Activated T-helper 17 cell treated with anti-CD3 and anti-CD28 coated beads, Interleukin-2, amount 50 U/mL, for 72 hours (primary cell): ENCODE results near the gene IQCE. TPM values are rescaled to one million over a fixed set of nuclear protein-coding genes. Genes with fewer than 3 reads are reported as not detected.
A peak's percentile ranks its signal among the peaks of the same experiment; 100 is the strongest.

ENCODE experiments used
- ATAC-seq: fragments of 150-1000 bp; cut with Tn5 transposase; replicated peaks from 2 replicates; pipeline ENCODE4 v1.10.0; 2021; ENCODE audit warnings: mild to moderate bottlenecking, moderate library complexity
- H3K27ac Mint-ChIP-seq: one replicate; pipeline ENCODE4 v1.8.0; 2022; ENCODE audit warnings: mixed read lengths
- H3K27me3 Mint-ChIP-seq: one replicate; pipeline ENCODE4 v1.8.0; 2022; ENCODE audit warnings: mixed read lengths
- H3K36me3 Mint-ChIP-seq: one replicate; pipeline ENCODE4 v1.8.0; 2022; ENCODE audit warnings: low read depth, mild to moderate bottlenecking, mixed read lengths
- H3K4me1 Mint-ChIP-seq: one replicate; pipeline ENCODE4 v1.8.0; 2022; ENCODE audit warnings: mixed read lengths
- H3K4me3 Mint-ChIP-seq: one replicate; pipeline ENCODE4 v1.8.0; 2022; ENCODE audit warnings: mild to moderate bottlenecking, mixed read lengths
- H3K9me3 Mint-ChIP-seq: one replicate; pipeline ENCODE4 v1.8.0; 2022; ENCODE audit warnings: mixed read lengths
- total RNA-seq, 2 donors: library from RNA; stranded (reverse); gene quantifications; one replicate each; pipeline ENCODE4 v1.2.3, GENCODE V29; 2022

IQCE gene, protein sequence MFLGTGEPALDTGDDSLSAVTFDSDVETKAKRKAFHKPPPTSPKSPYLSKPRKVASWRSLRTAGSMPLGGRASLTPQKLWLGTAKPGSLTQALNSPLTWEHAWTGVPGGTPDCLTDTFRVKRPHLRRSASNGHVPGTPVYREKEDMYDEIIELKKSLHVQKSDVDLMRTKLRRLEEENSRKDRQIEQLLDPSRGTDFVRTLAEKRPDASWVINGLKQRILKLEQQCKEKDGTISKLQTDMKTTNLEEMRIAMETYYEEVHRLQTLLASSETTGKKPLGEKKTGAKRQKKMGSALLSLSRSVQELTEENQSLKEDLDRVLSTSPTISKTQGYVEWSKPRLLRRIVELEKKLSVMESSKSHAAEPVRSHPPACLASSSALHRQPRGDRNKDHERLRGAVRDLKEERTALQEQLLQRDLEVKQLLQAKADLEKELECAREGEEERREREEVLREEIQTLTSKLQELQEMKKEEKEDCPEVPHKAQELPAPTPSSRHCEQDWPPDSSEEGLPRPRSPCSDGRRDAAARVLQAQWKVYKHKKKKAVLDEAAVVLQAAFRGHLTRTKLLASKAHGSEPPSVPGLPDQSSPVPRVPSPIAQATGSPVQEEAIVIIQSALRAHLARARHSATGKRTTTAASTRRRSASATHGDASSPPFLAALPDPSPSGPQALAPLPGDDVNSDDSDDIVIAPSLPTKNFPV
- total RNA-seq = 10 to 100 TPM; 11.2 to 15.3 TPM

DNA sequence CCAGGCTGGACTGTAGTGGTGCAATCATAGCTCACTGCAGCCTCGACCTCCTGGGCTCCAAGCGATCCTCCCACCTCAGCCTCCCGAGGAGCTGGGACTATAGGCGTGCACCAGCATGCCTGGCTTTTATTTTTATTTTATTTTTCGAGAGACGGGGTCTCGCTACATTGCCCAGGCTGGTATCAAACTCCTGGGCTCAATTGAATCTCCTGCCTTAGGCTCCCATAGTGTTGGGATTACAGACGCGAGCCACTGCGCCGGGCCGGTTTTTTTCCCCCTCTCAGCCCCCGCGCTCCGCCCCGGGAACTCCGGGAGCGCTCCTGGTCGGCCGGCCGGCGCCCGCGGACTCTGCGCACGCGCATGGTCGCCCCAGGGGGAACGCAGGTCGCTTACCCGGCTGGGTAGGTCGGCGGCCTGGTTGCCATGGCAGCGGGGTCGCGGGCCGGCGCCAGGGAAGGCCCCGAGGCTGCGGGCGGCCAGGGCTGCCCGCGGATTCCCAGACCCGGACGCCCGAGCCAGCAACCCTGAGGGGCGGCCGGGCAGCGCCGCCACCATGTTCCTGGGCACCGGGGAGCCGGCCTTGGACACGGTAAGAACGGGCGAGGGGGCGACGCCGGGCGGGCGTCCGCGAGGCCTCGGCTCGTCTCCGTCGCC lies at the start of gene IQCE:
TSS of gene IQCE (plus strand) at position 351 of the 654 bp plus-strand sequence. CDS start at position 554, 203 bp downstream.
- Mint-ChIP-seq H3K36me3 (peaks cover 10% of the 10 kb centered on the region), H3K27ac (peak within 1 kb of the TSS; percentile 17), H3K27me3 (no peaks in the 10 kb centered on the region), H3K4me3 (peak within 1 kb of the TSS; percentile 70), H3K9me3 (no peaks in the 10 kb centered on the region), H3K4me1 (peaks cover 5% of the 10 kb centered on the region)
- peak; percentile 40 for ATAC-seq

DNA sequence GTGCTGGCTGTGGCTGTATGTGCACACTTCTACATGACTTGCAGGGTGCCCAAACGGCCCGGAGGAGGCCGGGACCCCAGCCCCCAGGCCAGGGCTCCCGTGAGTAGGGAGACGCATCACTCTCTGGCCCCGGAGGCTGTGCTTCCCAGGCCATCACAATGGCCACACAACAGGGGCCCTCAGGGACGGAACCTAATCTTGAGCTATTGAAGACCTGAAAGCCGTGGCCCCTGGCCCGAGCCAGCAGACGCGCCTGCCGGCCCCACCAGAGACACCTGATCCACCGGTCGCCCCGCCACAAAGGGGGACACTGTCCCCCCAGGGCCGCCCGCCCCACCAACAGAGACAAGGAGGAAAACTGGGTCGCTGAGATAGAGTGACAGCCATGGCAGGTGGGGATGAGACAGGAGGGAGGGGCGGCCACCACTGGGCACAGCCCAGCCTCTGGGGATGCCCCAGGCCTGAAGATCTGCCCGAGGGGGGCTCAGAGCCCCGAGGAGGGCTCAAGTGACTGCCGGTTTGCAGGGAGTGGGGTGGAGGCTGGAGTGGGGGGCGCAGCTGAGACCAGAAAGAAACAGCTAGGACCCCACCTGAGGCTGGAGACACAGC lies 49.4 kb upstream of the IQCE start:
- no peaks in the 10 kb centered on the region for H3K9me3 Mint-ChIP-seq
- ATAC-seq = no peak
- peak overlapping the region; percentile 81 for H3K4me3 Mint-ChIP-seq
- no peaks in the 10 kb centered on the region for H3K36me3 Mint-ChIP-seq
- no peaks in the 10 kb centered on the region for H3K27me3 Mint-ChIP-seq
- H3K4me1 Mint-ChIP-seq = peaks cover 19% of the 10 kb centered on the region
- H3K27ac Mint-ChIP-seq = peak overlapping the region; percentile 73

DNA sequence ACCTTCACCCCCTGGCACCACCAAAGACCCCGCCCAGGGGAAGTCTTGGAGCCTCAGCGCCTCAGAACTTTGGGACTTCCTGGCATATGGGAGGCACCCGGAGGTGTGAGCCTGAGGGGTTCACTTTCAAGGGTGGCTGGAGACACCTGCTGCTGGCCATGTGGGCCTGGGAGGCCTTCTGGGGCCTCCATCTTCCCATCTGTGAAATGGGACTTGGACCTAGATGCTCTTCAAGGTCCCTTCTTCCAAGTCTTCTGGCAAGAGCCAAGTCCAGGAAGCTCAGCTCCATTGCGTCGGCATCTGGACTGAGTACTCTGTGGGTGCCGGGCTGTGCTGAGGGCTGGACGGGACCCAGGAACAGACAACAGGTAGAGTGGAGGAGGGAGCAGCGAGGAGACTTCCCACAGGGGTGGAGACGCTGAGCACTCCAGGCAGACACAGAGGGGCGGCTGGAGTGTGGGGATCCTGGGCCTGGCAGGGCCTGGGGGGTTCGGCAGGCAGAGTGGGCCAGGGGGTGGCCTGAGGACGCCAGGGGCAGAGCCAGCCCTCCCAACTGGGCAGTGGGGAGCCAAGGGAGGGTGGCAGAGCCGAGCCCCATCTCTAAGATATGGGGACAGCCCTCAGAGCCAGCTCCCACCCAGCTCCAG lies 48.5 kb upstream of the IQCE start:
- H3K9me3 Mint-ChIP-seq = no peaks in the 10 kb centered on the region
- no peaks in the 10 kb centered on the region for H3K36me3 Mint-ChIP-seq
- H3K4me1 Mint-ChIP-seq = peaks cover 19% of the 10 kb centered on the region
- no peak for ATAC-seq
- no peaks in the 10 kb centered on the region for H3K27me3 Mint-ChIP-seq
- H3K4me3 Mint-ChIP-seq = peak overlapping the region; percentile 81
- peak overlapping the region; percentile 54 for H3K27ac Mint-ChIP-seq

DNA sequence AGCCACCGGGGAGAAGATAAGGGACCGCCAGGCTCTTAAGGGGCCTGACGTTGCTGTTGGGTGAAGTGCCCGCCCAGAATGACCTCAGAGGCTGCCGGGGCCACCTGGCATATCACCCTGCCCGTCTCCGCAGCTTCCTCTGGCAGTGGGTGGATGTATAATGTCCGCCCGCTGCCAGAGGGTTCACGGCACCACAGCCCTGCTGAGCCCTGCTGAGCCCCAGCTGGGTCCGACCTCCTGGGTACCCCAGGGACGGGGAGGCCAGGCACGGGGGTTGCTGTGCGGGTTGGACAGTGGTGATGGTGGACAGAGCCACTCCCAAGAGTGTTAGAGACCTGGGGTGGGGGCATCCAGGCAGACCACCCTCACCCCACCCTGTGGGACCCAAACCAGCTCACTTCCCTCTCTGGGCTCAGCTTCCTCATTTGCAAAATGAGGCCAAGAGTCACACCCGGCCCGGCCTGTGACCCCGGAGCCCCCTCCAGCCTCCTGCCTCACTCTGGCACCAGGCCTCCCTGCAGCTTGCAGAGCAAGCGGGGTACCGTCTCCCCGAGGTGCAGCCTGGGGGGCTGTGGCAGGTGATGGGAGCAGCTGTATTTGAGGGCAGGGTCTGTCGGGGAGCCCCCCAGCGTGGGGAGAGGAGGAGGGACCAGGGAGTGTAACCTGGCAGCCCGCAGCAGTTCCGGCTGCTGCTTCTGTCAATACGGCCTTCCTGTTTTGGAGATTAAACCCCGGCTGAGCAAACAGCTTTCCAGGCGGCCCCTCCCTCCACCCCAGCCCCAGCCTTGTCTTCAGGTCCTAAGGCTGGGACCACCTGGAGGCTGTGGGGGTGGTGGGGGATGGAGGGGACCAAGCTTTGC lies 47.6 kb upstream of the IQCE start:
- Mint-ChIP-seq H3K27me3 (no peaks in the 10 kb centered on the region), H3K36me3 (no peaks in the 10 kb centered on the region), H3K4me1 (peaks cover 19% of the 10 kb centered on the region), H3K9me3 (no peaks in the 10 kb centered on the region), H3K27ac (peak overlapping the region; percentile 93), H3K4me3 (peak overlapping the region; percentile 81)
- ATAC-seq = peak; percentile 64

DNA sequence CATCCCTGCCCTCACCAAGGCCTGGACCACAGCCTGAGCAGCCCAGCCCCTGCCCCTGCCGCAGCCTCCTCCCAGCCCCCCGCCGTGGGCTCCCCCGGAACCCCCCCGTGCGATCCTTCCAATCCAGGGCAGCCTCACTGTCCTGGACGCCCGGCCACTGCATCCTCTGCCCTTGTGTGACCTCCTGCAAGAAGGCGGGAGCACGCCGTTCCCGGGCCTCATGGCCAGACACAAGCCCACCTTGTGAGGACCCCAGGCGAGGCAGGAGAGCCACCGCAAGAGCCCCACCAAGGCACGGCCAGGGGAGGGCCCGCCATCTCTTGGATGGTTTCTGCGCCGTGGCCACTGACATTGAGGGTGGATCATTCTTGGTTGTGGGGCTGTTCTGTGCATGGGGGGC lies 47.0 kb upstream of the IQCE start:
- no peak for ATAC-seq
- Mint-ChIP-seq H3K9me3 (no peaks in the 10 kb centered on the region), H3K27ac (peak overlapping the region; percentile 93), H3K4me3 (peak overlapping the region; percentile 81), H3K36me3 (no peaks in the 10 kb centered on the region), H3K27me3 (no peaks in the 10 kb centered on the region), H3K4me1 (peaks cover 19% of the 10 kb centered on the region)

DNA sequence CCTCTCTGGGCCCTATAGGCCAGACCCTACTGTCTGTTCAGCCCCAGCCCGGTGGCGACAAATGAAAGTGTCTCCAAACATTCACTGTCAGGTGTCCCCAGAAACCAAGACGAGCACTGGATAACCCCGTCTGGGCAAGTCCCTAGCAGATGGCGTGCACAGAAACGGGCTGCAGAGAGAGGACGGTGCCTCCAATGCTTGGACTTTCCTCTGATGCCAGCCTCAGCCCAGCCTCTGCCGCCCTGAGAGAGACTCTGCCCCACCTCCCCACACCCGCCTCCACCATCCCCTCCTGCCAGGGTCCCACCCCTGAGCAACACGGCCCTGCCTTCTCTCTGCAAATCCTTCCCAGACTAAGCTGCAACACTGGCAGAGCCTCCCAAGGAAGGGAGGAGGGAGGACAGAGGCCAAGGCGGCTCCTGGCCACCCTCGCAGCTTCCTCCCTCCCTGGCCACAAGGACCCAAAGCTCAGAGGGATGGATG lies 46.6 kb upstream of the IQCE start:
- no peak for ATAC-seq
- Mint-ChIP-seq H3K4me1 (peaks cover 19% of the 10 kb centered on the region), H3K27ac (peak overlapping the region; percentile 93), H3K4me3 (peak overlapping the region; percentile 81), H3K27me3 (no peaks in the 10 kb centered on the region), H3K36me3 (no peaks in the 10 kb centered on the region), H3K9me3 (no peaks in the 10 kb centered on the region)

DNA sequence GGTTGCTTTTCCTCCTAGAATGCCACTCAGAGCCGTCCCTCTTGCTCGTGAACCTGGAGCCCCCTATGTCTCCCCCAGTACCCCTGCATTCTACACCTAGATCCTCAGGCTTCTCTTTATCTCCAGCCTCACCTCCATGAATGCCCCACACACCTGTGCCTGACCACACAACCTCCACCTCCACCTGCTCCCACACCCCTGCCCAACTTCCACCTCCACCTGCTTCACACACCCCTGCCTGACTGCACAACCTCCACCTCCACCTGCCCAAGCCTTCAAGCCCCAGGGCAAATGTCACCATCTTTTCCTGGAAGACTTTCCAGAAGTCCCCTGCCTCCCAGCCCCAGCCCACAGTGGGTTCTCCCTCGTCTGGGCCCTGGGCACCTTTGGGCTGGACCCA lies 46.1 kb upstream of the IQCE start:
- Mint-ChIP-seq H3K27me3 (no peaks in the 10 kb centered on the region), H3K36me3 (no peaks in the 10 kb centered on the region), H3K9me3 (no peaks in the 10 kb centered on the region), H3K4me3 (peak overlapping the region; percentile 81), H3K4me1 (peaks cover 19% of the 10 kb centered on the region), H3K27ac (peak overlapping the region; percentile 93)
- ATAC-seq = no peak

DNA sequence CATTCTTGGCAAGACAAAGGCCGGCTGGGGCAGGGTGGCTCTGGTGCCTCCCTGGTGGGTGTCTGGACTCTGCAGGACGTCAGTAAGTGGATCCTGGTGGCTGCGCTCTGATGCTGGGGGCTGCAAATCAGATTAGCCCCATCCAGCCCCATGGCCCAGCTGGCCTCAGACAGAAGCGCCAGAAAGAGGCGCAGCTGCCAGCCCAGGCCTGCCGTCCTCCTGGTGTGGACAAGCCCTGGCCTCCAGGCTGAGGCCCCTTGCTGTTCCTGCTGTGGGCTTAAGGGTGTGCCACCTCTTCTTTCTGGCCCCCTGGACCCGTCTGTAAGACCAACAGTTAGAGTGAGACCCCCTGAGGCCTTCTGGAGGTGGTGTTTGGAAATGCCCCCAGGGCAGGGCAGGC lies 45.1 kb upstream of the IQCE start:
- H3K4me3 Mint-ChIP-seq = no peak overlapping the region
- no peaks in the 10 kb centered on the region for H3K36me3 Mint-ChIP-seq
- peaks cover 13% of the 10 kb centered on the region for H3K4me1 Mint-ChIP-seq
- peak overlapping the region; percentile 93 for H3K27ac Mint-ChIP-seq
- H3K9me3 Mint-ChIP-seq = no peaks in the 10 kb centered on the region
- no peaks in the 10 kb centered on the region for H3K27me3 Mint-ChIP-seq
- ATAC-seq = no peak

DNA sequence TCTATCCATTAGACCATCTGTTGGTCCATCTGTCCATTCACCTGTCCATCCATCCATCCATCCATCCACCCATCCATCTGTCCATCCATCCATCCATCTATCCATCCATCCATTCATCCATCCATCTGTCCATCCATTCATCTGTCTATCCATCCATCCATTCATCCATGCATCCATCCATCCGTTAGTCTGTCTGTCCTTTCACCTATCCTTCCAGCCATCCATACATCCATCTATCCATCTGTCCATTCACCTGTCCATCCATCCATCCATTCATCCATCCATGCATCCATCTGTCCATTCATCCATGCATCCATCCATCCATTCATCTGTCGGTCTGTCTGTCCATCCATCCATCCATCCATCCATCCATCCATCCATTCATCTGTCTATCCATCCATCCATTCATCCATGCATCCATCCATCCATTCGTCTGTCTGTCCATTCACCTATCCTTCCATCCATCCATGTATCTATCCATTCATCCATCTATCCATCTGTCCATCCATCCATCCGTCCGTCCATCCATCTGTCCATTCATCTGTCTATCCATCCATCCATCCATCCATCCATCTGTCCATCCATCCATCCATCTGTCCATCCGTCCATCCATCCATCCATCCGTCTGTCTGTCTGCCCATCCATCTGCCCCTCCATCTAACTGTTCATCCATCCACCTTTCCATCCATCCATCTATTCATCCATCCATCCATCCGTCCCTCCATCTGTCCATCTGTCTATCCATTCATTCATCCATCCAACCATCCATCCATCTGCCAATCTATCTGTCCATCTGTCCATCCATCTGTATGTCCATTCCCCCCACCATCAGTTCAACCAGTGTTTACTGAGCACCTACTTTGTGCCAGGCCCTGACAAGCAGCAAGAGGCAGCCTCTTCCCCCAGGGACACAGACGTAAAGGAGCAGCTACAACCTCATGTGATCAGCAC lies 44.0 kb upstream of the IQCE start:
- no peak overlapping the region for H3K27ac Mint-ChIP-seq
- no peak overlapping the region for H3K4me3 Mint-ChIP-seq
- no peaks in the 10 kb centered on the region for H3K27me3 Mint-ChIP-seq
- H3K36me3 Mint-ChIP-seq = no peaks in the 10 kb centered on the region
- ATAC-seq = no peak
- no peaks in the 10 kb centered on the region for H3K9me3 Mint-ChIP-seq
- H3K4me1 Mint-ChIP-seq = peaks cover 9% of the 10 kb centered on the region

DNA sequence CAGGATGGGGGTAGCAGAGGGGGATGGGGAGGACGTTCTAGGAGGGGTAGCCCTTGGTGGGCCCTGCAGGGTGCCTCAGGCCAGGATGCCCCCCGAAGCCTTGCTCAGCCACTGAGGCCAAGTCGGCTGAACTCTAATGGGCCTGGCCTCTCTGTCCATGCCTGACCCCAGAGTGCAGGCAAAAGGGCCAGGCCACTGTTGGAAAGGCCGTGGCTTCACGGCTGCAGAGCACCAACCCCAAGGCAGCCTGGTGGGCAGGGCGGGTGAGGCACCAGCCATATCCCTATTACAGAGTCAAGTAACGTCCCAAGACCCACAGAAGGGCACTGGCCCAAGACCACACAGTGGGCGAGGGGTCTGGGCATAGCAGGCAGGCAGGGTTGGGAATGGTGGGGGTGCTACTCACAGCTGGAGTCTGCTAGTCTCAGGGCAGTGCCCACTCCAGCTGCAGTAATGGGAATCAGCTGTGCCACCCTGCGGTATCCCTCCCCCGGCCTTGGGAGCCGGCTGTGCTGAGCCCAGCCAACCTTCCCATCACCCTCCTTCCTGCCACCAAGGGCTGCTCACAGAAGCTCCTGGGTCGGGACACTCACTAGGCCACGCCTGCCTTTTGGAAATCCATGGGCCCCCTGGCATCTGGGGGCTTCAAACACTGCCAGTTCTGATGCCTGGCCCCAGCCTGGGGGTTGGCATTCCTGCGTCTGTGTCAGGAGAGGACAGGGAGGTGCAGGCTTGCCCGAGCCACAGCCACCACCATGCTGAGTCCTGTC lies 43.2 kb upstream of the IQCE start:
- peaks cover 9% of the 10 kb centered on the region for H3K4me1 Mint-ChIP-seq
- H3K27ac Mint-ChIP-seq = no peak overlapping the region
- H3K27me3 Mint-ChIP-seq = no peaks in the 10 kb centered on the region
- H3K9me3 Mint-ChIP-seq = no peaks in the 10 kb centered on the region
- ATAC-seq = no peak
- no peak overlapping the region for H3K4me3 Mint-ChIP-seq
- peaks cover 6% of the 10 kb centered on the region for H3K36me3 Mint-ChIP-seq

DNA sequence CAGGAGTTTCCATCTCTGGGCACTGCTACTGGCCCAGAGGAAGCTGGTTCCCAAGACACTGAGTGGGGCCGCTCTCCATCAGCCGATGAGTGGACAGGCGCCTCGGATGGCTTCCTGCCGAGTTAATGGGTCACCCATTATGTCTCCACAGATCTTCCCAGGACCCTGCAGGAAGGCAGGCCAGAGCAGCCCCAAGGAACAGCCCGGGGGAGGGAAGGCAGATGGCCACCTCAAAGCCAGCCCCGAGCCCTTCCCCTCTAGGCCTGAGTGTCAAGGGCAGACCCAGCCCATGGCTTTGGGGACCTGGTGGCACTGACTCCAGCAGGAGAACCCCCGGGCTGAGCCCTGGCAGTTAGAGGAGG lies 42.6 kb upstream of the IQCE start:
- no peaks in the 10 kb centered on the region for H3K9me3 Mint-ChIP-seq
- ATAC-seq = no peak
- peaks cover 9% of the 10 kb centered on the region for H3K36me3 Mint-ChIP-seq
- no peaks in the 10 kb centered on the region for H3K27me3 Mint-ChIP-seq
- no peak overlapping the region for H3K27ac Mint-ChIP-seq
- no peak overlapping the region for H3K4me3 Mint-ChIP-seq
- H3K4me1 Mint-ChIP-seq = peaks cover 9% of the 10 kb centered on the region

DNA sequence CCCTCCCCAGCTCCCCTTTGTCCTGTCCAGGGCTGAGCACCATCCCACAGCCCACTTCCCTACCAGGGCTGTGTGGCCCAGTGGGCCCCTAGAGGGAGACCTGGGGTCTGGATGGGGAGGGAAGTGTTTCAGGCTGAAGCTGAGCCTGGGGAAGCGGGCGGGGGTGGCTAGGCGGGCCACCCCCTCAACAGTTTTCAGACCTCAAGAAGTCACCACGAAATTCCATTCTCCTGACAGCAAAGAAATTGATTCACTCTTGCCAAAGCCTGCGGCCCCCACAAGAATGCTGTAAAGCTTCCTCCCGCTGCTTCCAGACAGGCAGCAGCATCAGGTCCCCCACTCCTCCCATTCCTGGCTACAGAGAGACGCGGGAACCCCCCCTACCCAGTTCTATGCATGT lies 41.8 kb upstream of the IQCE start:
- no peaks in the 10 kb centered on the region for H3K9me3 Mint-ChIP-seq
- H3K4me1 Mint-ChIP-seq = peaks cover 9% of the 10 kb centered on the region
- no peak overlapping the region for H3K4me3 Mint-ChIP-seq
- ATAC-seq = no peak
- peaks cover 15% of the 10 kb centered on the region for H3K36me3 Mint-ChIP-seq
- no peaks in the 10 kb centered on the region for H3K27me3 Mint-ChIP-seq
- no peak overlapping the region for H3K27ac Mint-ChIP-seq
